Neural cell (in vitro differentiated cells): ENCODE data around the gene C10orf95.

Experiments
- EP300 ChIP-seq: fragments of 450-650 bp; conservative IDR thresholded peaks from 2 replicates; pipeline ENCODE4 v1.6.1; 2014; ENCODE audit warnings: antibody characterized with exemption, mild to moderate bottlenecking, moderate library complexity; ENCODE audit not compliant: poor library complexity, severe bottlenecking
- EZH2 ChIP-seq: fragments of 200-600, 300-800 bp; shearing (Covaris generic), sonication (generic); IDR thresholded peaks from 2 replicates; pipeline ENCODE4 v1.6.1; 2014; ENCODE audit warnings: antibody characterized with exemption, low read length, borderline replicate concordance, mild to moderate bottlenecking; ENCODE audit not compliant: insufficient read depth, poor library complexity, severe bottlenecking
- POLR2AphosphoS5 ChIP-seq: IDR thresholded peaks from 2 replicates; pipeline ENCODE4 v1.6.1; 2012
- RAD21 ChIP-seq: fragments of 450-650 bp; conservative IDR thresholded peaks from 2 replicates; pipeline ENCODE4 v1.6.1; 2014; ENCODE audit warnings: antibody characterized with exemption, mild to moderate bottlenecking, moderate library complexity
- TAF1 ChIP-seq: IDR thresholded peaks from 2 replicates; pipeline ENCODE4 v1.6.1; 2012; ENCODE audit warnings: low read depth
- TF ChIP-seq, protein P1 (sequence below): IDR thresholded peaks from 2 replicates; pipeline ENCODE4 v1.6.1; 2012; ENCODE audit warnings: borderline replicate concordance
- TF ChIP-seq, protein P2 (sequence below): fragments of 450-650 bp; IDR thresholded peaks from 2 replicates; pipeline ENCODE4 v1.5.1; 2014; ENCODE audit warnings: antibody characterized with exemption, mild to moderate bottlenecking, moderate library complexity; ENCODE audit not compliant: poor library complexity, severe bottlenecking

DNA sequence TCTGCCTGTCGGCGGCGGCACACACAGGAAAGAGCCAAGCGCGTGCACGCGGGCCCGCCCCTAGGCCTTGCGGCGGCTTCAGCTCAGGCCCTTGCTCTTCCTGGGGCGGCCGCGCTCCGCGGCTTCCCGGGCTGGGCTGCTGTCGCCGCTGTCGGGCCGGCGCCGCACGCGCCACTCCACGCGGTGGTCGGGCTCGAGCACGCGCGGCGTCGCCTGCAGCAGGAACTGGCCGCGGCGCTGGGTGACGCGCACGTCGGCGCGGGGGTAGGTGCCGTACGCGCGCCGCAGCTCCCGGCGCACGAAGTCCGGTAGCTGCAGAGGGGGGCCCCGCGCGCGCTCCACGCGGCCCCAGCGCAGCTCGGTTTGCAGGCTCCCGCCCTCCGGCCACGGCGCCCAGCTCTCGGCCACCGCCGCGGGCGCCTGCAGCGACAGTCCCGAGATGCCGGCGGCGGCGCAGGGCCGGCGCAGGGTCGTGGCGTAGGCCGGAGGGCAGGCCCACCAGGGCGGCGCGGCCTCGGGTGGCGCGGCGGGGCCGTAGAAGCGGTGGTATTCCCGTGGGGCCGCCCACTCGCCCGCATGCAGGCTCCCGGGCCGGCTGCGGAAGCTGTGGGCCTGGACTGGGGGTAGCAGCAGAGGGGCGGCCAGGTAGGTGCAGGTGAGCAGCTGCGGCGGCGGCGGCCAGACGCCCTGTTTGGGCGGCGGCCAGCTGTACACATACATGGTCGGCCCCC lies 804 bp downstream of the C10orf95 start:
- TF ChIP-seq, protein P1, sequence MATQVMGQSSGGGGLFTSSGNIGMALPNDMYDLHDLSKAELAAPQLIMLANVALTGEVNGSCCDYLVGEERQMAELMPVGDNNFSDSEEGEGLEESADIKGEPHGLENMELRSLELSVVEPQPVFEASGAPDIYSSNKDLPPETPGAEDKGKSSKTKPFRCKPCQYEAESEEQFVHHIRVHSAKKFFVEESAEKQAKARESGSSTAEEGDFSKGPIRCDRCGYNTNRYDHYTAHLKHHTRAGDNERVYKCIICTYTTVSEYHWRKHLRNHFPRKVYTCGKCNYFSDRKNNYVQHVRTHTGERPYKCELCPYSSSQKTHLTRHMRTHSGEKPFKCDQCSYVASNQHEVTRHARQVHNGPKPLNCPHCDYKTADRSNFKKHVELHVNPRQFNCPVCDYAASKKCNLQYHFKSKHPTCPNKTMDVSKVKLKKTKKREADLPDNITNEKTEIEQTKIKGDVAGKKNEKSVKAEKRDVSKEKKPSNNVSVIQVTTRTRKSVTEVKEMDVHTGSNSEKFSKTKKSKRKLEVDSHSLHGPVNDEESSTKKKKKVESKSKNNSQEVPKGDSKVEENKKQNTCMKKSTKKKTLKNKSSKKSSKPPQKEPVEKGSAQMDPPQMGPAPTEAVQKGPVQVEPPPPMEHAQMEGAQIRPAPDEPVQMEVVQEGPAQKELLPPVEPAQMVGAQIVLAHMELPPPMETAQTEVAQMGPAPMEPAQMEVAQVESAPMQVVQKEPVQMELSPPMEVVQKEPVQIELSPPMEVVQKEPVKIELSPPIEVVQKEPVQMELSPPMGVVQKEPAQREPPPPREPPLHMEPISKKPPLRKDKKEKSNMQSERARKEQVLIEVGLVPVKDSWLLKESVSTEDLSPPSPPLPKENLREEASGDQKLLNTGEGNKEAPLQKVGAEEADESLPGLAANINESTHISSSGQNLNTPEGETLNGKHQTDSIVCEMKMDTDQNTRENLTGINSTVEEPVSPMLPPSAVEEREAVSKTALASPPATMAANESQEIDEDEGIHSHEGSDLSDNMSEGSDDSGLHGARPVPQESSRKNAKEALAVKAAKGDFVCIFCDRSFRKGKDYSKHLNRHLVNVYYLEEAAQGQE, result no peak
- TF ChIP-seq, protein P2, sequence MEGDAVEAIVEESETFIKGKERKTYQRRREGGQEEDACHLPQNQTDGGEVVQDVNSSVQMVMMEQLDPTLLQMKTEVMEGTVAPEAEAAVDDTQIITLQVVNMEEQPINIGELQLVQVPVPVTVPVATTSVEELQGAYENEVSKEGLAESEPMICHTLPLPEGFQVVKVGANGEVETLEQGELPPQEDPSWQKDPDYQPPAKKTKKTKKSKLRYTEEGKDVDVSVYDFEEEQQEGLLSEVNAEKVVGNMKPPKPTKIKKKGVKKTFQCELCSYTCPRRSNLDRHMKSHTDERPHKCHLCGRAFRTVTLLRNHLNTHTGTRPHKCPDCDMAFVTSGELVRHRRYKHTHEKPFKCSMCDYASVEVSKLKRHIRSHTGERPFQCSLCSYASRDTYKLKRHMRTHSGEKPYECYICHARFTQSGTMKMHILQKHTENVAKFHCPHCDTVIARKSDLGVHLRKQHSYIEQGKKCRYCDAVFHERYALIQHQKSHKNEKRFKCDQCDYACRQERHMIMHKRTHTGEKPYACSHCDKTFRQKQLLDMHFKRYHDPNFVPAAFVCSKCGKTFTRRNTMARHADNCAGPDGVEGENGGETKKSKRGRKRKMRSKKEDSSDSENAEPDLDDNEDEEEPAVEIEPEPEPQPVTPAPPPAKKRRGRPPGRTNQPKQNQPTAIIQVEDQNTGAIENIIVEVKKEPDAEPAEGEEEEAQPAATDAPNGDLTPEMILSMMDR, result peak; percentile 41
- TF ChIP-seq TAF1 (no peak), POLR2AphosphoS5 (peak; percentile 78), EZH2 (no peak), EP300 (peak; percentile 38), RAD21 (peak; percentile 28)
